Fibroblast of peridontal ligament (primary cell): ENCODE results near the gene RPP38.

Experiments
- DNase-seq: peaks from one replicate; pipeline ENCODE4 v3.0.0-alpha.2; 2010; ENCODE audit errors: extremely low read depth

Gene RPP38

DNA sequence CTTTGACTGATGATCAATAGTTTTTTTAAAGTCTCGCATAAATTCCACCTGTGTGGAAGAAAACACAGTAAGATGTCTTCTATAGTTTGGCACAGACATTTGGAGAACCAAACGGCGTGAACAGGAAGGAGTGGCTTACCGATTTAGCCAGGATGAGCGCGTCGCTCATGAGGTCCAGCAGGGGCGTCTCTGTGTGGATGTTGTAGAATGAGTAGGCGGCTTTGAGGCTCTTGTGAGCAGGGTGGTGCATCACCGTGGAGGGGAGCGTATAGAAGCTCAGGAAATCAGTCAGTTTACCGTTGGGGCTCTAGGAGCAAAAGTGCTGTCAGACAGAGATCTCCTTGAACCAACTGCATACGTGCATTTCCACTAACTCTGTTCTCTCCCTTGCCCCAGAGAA is 15.5 kb downstream of the RPP38 start:
- no peak for DNase-seq

DNA sequence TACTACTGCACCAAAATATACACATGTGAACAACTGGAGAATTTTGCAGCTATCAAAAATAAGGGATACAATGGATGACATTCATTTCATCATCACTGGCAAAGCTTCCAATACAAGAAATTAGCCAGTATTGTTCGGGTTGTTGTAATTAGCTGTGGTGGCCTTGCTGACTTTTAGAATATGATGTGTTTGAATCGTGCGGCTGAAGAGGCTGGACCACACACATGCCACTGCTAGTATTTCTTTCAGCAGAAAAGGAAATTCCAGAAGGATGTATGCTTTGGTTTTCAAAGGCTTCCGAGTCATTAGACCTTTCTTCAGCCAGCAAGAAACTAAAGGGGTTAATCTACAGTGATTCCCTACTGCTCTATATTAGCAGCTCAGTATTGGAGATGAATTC is 16.6 kb downstream of the RPP38 start:
- DNase-seq = no peak

DNA sequence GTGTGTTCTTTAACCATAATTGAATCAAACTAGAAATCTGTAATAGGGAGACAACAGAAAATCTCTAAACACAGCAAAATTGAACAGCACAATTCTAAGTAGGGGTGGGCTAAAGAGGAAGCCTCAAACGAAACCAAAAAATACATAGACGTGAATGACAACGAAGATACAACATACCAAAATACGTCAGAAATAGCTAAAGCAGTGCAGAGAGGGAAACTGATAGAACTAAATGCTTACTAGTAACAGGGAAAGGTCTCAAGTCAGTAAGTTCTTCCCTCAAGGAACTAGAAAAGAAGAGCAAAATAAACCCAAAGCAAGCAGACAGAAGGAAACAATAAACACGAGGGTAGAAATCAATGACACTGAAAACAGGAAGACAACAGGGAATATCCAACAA is 19.1 kb downstream of the RPP38 start:
- DNase-seq = no peak

DNA sequence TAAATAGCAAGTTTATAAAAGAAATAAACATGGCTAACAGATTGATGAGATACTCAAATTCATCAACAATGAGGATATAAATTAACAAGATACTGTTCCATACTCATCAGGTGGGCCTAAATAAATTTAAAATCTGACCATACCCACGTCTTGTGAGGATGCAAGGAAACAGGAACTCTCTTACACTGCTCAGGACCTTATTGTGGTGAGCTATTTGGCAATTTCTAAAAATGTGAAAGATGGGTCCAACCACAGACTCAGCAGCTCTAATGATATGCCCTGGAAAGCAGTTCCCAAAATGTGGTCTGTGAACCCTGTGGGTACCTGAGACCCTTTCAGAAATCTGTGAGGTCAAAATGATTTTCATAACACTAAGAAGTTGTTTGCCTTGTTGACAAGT is 21.5 kb downstream of the RPP38 start:
- no peak for DNase-seq

DNA sequence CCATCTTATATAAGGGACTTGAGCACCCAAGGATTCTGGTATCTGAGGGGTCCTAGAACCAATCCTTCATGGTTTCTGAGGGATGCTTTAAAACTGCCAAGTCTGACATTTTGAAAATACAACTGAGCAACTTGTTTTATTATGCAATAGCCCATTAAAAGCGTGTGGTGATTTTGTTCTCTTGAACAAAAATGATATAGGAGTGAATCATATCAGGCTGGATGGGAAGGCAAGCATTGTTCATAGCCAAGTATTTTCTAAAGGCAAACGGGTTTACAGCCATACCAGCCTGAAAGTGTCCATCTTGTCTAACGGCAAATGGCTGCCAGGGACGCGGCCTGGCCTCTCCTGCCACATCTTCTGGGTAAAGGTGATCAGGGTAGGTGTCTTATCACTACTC is 23.4 kb downstream of the RPP38 start:
- DNase-seq = peak; percentile 87

DNA sequence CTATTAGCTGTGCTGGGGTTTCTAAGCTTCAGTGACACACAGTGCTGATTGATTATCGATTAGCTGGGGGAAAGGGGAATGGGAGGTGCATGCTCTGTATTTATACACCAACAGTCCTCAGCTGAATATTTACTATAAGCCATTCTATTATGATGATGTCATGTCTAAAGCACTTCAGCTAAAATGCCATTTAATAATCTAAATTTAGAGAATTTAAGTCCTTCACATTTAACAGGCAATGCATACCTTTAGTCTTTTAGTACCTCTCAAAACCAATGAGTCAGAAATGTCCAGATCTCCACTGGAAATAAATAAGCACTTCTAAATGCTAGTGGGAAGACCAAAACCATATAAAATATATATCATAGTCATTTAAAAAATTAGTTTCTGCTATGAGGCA is 24.6 kb downstream of the RPP38 start:
- no peak for DNase-seq

DNA sequence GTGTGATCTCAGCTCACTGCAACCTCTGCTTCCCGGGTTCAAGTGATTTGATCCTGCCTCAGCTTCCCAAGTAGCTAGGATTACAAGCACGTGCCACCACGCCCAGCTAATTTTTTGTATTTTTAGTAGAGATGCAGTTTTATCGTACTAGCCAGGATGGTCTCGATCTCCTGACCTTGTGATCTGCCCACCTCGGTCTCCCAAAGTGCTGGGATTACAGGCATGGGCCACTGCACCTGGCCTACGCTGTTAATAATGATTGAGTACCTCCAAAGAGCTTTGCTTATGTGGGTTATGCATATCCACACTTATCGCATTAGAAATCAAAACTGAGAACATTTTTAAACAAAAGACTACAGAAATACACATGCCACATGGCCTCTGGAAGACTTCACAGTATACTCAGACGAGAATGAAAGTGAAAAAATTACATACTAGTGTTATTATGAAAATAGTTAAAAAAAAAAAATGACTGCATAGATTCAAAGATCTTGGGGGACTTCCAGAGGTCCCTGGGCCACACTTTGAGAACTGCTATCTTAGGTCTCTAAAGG is 25.4 kb downstream of the RPP38 start:
- no peak for DNase-seq

DNA sequence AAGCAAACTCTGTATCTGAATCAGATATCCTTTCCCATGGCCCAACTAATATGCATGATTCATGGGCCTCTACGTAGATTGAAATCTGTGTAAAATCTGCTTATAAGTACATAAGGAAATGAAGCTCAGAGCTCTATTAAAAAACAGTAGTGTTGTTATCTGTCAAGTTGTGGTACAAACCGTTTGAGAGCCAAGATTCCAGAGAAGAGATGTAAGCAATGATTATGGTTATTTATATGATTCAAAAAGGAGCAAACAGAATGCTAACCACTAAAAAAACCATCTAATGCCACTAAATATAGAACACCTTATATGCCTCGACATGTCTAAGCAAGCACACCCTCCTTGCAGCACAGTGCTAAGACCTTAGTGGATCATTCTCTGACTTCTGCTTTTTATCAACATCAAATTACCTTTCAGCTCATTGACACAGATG is 26.6 kb downstream of the RPP38 start:
- DNase-seq = peak; percentile 78

DNA sequence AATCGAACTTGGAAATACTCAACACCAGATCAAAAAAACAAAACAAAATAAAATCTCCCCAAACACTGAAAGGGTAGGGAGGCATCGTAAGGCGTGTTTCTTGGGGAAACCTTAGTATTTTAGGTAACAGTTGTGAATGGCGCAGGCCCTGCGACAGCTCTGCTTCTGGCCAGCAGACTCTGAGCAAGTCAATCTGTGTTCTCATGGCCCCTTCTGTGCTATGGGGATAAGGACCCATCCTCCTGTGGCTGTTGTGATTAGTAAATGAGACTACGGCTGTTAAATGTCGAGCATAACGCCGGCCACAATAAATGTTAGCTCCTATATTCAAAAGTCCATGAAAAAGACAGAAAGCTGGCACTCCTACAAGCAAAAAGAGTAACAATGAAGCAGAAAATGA is 27.0 kb downstream of the RPP38 start:
- no peak for DNase-seq

DNA sequence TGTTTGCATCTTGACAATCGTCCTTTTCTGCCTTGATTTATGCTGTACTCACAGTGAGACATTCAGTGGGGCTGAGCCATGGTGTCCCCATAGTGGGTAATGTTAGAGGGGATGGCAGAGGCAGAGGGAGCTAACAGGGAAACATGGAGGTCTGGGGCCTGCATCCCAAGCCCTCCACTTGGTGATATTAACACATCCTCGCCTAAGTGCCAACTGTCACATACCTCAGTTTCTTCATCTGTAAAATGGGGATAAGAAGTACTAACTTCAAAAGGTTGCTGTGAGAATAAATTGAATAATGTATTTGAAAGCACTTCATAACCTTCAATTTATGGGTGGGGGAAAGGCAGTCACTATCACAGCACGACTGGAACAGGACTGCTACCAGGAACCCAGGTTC is 27.8 kb downstream of the RPP38 start:
- DNase-seq = no peak

DNA sequence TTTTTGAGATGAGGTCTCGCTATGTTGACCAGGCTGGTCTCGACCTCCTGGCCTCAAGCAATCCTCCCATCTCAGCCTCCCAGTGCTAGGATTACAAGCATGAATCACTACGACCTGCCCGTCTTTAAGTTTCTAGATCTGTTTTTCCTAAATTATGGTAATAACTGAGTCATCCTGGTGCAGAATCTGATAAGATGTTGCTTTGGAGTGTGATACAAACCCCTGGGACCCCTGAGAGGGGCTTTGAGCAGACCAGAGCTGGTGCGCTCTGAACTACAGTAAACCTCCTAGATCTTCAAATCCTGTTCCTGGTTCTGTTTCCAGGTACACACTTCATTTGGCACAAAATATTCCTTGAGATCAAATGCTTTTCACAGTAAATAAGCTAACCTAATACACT is 34.2 kb downstream of the RPP38 start:
- no peak for DNase-seq

DNA sequence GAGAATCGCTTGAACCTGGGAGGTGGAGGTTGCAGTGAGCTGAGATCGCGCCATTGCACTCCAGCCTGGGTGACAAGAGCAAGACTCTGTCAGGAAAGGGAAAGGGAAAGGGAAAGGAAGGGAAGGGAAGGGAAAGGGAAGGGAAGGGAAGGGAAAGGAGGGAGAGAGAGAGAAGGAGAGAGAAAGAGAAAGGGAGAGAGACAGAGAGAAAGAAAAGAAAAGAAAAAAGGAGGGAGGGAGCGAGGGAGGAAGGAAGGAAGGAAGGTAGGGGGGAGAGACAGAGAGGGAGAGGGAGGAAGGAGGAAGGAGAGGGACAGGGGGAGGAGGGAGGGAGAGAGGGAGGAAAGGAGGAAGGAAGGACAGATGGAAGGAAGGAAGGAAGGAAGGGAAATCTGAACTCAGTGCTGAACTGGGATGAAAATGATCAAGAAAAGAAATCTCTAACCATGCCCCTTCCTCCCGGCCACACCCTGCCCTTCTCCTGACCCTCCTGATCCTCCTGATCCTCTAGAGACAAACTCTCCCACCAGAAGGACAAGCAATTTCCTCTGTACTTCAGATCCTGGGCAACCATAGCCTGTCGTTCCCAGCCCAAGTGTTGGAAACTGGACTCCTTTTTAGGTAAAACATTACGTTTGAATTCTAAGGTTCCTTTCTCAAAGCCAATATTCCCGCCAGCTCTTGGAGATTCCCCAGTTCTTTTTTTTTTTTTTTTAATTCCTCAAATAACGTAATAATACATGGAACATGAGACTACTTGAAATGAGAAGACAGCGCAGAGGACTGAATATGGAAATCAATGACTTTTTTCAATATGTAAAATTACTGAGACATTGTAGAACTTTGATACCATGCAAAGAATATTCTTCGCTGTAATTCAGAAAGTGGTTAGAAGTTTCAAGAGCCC is 39.2 kb downstream of the RPP38 start:
- no peak for DNase-seq

DNA sequence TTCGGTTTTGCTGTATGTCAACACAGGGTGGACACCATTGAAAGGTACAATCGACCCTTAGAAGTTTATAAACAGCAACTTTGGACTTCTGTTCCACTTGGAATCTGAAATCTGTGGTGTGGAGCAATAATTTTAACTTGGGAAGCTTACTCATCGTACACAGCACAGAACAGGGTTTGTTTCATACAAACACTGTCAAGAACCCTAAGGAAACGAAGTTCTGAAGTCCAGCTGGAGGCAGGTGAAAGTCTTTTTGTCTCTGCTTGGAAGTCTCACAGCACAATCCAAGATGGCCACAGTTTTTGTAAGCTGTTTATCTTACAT is 39.8 kb downstream of the RPP38 start:
- DNase-seq = peak; percentile 51

DNA sequence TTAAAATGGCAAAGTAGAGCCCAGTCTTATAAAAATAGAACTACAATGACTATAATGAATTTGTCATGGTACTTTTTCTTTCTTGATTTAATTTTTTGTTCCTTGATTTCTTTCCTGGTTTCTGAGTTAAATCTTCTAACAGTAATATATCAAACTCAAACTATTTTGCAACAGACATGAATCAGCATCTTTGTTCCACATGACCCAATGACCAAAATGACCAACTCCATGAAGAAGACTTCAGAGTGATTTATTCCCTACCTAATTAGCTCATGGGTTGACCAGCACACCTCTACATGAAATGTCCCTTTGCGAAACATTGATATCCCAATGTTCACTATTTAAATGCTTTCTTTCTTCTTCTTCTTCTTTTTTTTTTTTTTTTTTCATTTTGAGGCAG is 40.5 kb downstream of the RPP38 start:
- DNase-seq = peak; percentile 68

DNA sequence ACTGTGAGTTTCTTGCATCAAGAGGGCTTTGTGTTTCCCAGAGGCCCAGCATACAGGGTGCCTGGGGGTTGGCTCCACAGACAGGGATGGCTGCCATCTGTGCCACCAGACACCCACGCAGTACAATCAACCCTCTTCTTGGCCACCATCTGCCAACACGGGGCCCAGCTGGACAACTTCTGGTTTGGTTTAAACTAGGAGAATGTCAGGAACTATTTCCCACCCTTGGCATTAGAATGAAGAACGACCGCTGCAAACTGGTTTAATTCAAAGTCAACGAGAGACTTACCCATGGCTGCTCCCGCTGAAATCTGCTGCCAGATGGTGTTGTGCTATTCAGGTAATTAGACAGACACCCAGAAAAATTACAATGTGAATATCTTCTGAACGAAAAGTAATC is 43.5 kb downstream of the RPP38 start:
- DNase-seq = no peak

DNA sequence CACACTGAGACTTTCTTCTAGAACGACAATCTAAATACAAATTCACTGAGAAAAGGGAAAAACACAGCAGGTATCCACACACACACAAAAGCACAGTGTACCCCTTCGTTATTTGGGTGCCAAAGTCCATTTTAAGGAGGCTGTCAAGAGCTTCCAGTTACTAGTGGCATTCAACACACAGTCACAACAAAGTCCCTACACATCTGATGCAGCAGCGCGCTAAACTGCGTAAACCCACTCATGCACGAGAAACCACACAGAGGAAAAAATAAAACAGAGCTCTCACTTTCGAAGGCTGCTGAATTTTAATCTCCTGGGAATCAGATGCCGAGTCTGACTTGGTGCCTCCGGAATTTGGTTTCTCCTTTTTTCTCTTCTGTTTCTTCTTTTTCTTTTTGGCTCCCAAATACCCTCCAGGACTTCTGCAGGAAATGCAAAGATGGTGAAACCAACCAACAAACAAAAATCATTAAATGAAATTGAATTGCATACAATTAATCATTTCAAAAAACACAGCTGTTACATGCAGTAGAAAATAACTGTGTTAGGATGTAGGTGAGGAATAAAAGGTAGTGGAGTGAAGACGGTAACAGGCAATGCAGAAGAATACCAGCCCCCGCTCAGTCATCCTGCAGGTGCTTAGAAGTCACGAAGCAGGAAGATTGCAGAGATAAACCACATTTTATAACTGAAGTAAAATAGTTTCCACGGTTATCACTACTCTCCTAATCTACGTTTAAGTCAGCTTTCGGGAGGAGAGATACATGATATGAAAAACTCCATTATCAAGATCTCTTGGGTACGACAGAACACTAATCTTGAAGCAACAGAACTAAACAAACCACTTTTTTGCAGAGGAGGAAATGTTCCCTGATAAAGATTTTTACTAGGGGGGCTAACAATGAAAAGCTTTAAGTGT is 44.2 kb downstream of the RPP38 start:
- peak; percentile 61 for DNase-seq

DNA sequence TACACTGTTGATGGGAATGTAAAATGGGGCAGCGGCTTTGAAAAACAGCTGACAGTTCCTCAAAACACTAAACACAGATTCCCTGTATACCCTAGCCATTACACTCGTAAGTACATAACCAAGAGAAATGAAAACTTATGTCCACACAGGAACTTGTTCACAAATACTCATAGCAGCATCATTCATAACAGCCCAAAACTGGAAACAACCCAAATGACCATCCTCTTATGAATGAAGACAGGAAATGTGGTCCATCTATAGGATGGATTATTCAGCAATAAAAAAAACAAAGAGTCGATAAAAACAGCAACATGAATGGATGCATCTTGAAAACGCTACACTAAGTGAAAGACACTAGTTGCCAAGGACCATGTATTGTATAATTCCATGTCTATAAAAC is 47.6 kb downstream of the RPP38 start:
- DNase-seq = peak; percentile 51

DNA sequence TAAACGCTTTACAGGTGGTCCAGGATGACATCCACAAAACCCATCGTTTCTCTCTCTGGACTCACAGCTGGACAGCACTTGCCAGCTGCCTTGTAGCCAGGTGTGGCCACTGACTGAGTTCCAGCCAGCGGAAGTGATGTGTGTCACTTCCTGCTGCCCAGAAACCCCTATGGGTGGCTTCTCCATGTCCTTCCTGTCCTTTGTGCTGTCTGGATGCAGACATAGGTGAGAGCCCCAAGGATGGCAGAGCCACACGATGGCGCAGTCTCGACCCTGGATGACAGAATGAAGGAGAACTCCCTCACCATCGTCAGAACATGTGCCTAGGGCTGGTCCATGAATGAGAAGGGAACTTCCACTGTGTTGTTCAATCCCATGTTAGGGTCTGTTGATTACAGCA is 49.2 kb downstream of the RPP38 start:
- DNase-seq = no peak

DNA sequence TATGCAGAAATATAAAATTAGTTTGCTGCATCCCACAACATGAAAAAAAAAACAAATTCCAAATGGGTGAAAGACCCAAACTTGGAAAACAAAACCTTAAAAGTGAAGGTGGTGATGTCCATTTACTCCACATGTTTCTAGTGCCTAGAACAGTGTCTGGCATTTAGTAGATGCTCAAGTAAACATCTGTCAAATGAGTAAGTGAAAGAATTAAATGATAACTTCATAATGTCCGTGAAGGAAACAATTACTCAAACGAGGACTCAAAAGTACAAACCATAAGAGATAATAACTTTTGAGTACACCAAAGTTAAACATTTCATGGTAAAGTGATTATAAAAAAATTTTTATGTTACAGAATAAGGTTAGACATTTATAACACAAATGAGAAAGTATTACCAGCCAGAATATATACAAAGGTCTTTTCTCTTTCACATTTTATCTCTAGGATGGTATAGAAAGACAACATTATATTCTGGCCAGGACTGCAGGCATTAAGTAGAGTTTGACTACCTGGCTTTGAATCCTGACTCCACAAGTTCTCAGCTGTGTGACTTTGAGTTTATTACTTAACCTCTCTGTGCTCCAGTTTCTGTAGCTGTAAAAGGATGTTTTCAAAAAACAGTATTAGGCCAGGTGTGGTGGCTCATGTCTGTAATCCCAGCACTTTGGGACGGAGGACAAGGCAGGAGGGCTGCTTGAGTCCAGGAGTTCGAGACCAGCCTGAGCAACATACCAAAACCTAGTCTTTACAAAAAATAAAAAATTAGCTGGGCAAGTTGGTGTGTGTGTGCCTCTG is 50.6 kb downstream of the RPP38 start:
- no peak for DNase-seq

DNA sequence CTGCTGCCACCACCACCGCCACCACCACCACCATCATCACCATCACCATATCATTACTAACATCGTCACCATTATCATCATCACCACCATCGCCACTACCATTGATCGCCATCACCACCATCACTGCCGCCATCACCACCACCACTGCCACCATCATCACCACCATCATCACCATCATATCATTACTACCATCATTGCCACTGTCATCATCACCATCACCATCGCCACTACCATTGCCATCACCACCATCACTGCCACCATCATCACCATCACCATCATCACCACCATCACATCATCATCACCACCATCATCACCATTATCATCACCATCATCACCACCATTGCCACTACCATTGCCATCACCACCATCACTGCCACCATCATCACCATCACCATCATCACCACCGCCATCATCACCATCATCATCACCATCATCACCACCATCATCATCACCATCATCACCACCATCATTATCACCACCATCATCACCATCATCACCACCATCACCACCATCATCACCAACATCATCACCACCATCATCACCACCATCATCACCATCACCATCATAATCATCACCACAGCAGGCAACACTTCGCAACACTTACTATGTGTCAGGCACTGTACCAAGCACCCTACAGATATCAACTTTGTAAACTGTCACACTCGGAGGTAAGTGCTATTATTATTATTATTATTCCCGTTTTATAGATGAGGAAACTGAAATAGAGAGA is 52.1 kb downstream of the RPP38 start:
- no peak for DNase-seq

DNA sequence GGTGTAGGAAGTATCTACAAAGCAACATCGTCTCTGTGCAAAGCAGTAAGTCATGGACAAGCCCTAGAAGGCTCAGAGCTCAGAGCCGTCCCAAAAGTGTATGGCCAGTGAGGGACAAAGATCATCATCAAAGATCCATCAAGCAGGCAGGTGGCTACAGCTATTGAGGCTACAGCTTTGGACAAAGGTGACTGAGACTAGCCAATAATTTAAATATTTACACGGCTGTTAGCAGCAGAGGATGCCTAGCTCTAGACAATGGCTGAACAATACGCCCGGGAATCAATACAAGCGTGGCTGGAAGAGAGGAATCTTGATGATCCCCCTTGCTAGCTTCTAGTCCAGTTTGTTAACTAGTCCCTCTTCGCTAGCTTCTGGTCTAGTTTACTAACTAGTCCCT is 53.4 kb downstream of the RPP38 start:
- DNase-seq = no peak
